ENCODE results near the gene TPRN. TPM values are rescaled to one million over a fixed set of nuclear protein-coding genes. Genes with fewer than 3 reads are reported as not detected.

TPRN gene
- total RNA-seq, 1 experiment from 2014 or later: 26.9 TPM

- DNase-seq (ENCODE audit: low spot score): no peak
These were observed 26.5 kb downstream of the TPRN start for GRCh38 chr9:137173796-137174664.

- DNase-seq (ENCODE audit: low spot score): no peak
These were observed 27.4 kb downstream of the TPRN start for GRCh38 chr9:137172901-137173795.

GRCh38 chr9:137171149-137171900 is 29.2 kb downstream of the TPRN start:
- no peak for DNase-seq (ENCODE audit: low spot score)

- no peak for DNase-seq (ENCODE audit: low spot score)
These were observed 29.9 kb downstream of the TPRN start for GRCh38 chr9:137170486-137171148.

- DNase-seq (ENCODE audit: low spot score): no peak
These were observed 30.6 kb downstream of the TPRN start, which contains the start of gene LRRC26 for GRCh38 chr9:137169896-137170358. Gene LRRC26 (minus strand): TSS chr9:137170051. CDS start chr9:137169943, 108 bp downstream.

GRCh38 chr9:137168904-137169856 is 31.4 kb downstream of the TPRN start:
- DNase-seq (ENCODE audit: low spot score): peak; percentile 50

GRCh38 chr9:137168573-137168903 is 32.0 kb downstream of the TPRN start:
- DNase-seq (ENCODE audit: low spot score): no peak

GRCh38 chr9:137167747-137168572 is 32.6 kb downstream of the TPRN start:
- no peak for DNase-seq (ENCODE audit: low spot score)

GRCh38 chr9:137167277-137167746 is 33.2 kb downstream of the TPRN start:
- no peak for DNase-seq (ENCODE audit: low spot score)

- DNase-seq (ENCODE audit: low spot score): no peak
These were observed 33.9 kb downstream of the TPRN start for GRCh38 chr9:137166380-137167229.

- DNase-seq (ENCODE audit: low spot score): no peak
These were observed 35.2 kb downstream of the TPRN start for GRCh38 chr9:137165250-137165836.

GRCh38 chr9:137164370-137165249 is 35.9 kb downstream of the TPRN start:
- no peak for DNase-seq (ENCODE audit: low spot score)

GRCh38 chr9:137163805-137164204 is 36.7 kb downstream of the TPRN start:
- no peak for DNase-seq (ENCODE audit: low spot score)

GRCh38 chr9:137163365-137163715 is 37.2 kb downstream of the TPRN start:
- no peak for DNase-seq (ENCODE audit: low spot score)

GRCh38 chr9:137162505-137163364 is 37.8 kb downstream of the TPRN start:
- no peak for DNase-seq (ENCODE audit: low spot score)

Data from A172 (cell line).